OCI-LY3 (cell line): Measurements from ENCODE around the gene UBL4A.

Experiments
- CTCF ChIP-seq: fragments of 200-600, 300-600 bp; sonication (generic); IDR thresholded peaks from 2 replicates; pipeline ENCODE4 v1.5.1; 2014; ENCODE audit warnings: antibody characterized with exemption, low read length, low read depth
- EZH2phosphoT487 ChIP-seq: fragments of 200-600 bp; shearing (Covaris generic); IDR thresholded peaks from 2 replicates; pipeline ENCODE4 v1.6.1; 2018; ENCODE audit warnings: antibody characterized with exemption, mixed run types, low read depth

GRCh38 chrX:154469880-154470279 lies 16.5 kb downstream of the UBL4A start:
- TF ChIP-seq CTCF (no peak), EZH2phosphoT487 (no peak)
